ENCODE measurements around the gene ZNF384.

GRCh38 chr12:6638305-6638704, 50.9 kb downstream of the ZNF384 start:
- TF ChIP-seq CTCF (IDR thresholded peaks at IDR 0.05) (no peak), EP300 (IDR thresholded peaks at IDR 0.05) (no peak), POLR2A (IDR thresholded peaks at IDR 0.05) (no peak)

Measured in ovary (tissue), 3 donors.